K562 (cell line): ENCODE results near the gene PNPLA7. TPM values are rescaled to one million over a fixed set of nuclear protein-coding genes. Genes with fewer than 3 reads are reported as not detected.
A peak's percentile ranks its signal among the peaks of the same experiment; 100 is the strongest.
"Not testable (repeated sequence)": the region's sequence is repeated elsewhere in the genome, so short reads cannot be mapped to it uniquely, and the experiment has no call there.

Experiments used
- ATAC-seq: fragments of 200-7000 bp; cut with Tn5 transposase; 3 replicates; pipeline ENCODE4 v1.9.1; 2020; ENCODE audit warnings: moderate library complexity
- BruUV-seq: library from RNA; stranded (reverse); fragments of 400-500 nt; replicated peaks from 2 replicates; lab custom pipeline; 2021; lab: Mats Ljungman, UMichigan
- CTCF ChIA-PET: fragments of 300-600 bp; formaldehyde crosslinking; extraction: SDS; loops from one replicate; lab custom pipeline; 2021; ENCODE audit warnings: low intra/inter-chr PET ratio; lab: Yijun Ruan, JAX
- POLR2A ChIA-PET: fragments of 300-600, 350-650 bp; sonication (Branson Sonifier 250); formaldehyde crosslinking; extraction: SDS; loops from one replicate; lab custom pipeline; 2021; ENCODE audit warnings: antibody characterized with exemption, inconsistent platforms; lab: Yijun Ruan, JAX
- DNase-seq, 4 experiments: peaks; one replicate each; pipeline versions ENCODE4 v3.0.0 to v3.0.0-alpha.2; 2011 to 2018; ENCODE audit warnings: low spot score in 3 of 4, mixed read lengths in 3 of 4; ENCODE audit errors: extremely low read depth in 1 of 4
- FAIRE-seq: peaks from 2 replicates; lab custom pipeline; 2011; peaks lifted over from hg19 to GRCh38; lab: Jason Lieb, UNC
- H2AFZ ChIP-seq: 2 replicates; pipeline ENCODE4 v1.6.0; 2011; ENCODE audit warnings: low read depth, low read length, control low read depth, inconsistent platforms
- H3K27ac ChIP-seq: fragments of 200-600 bp; 3 replicates; pipeline ENCODE4 v1.8.0; 2011; ENCODE audit warnings: low read depth, mild to moderate bottlenecking, control low read depth, inconsistent platforms, low read length, moderate library complexity, mixed read lengths; ENCODE audit errors: extremely low read depth
- H3K27me3 ChIP-seq, 2 experiments: fragments of 300-600 bp in 1 of 2; 2 replicates in 1 of 2; 3 replicates in 1 of 2; pipeline versions ENCODE4 v1.6.0 to v1.8.0; 2011; ENCODE audit warnings: inconsistent platforms in 2 of 2, low read length in 2 of 2, mild to moderate bottlenecking in 1 of 2, mixed read lengths in 1 of 2, moderate library complexity in 1 of 2; ENCODE audit not compliant: control insufficient read depth in 2 of 2, insufficient read depth in 2 of 2
- H3K36me3 ChIP-seq: fragments of 300-600 bp; 3 replicates; pipeline ENCODE4 v1.8.0; 2011; ENCODE audit warnings: mild to moderate bottlenecking, low read length, inconsistent platforms; ENCODE audit not compliant: control insufficient read depth, insufficient read depth
- H3K4me1 ChIP-seq, 2 experiments: fragments of 200-600 bp in 1 of 2; replicated peaks in 1 of 2; 2 replicates in 1 of 2; 3 replicates in 1 of 2; pipeline versions ENCODE4 v1.5.1 to v1.8.0; 2011; ENCODE audit warnings: inconsistent platforms in 2 of 2, low read length in 2 of 2, mild to moderate bottlenecking in 1 of 2, mixed read lengths in 1 of 2, moderate library complexity in 1 of 2; ENCODE audit not compliant: control insufficient read depth in 2 of 2, insufficient read depth in 2 of 2
- H3K4me2 ChIP-seq: 2 replicates; pipeline ENCODE4 v1.6.1; 2011; ENCODE audit warnings: low read length, control low read depth, inconsistent platforms, mixed read lengths; ENCODE audit not compliant: insufficient read depth
- H3K4me3 ChIP-seq: fragments of 200-600 bp; sonication (generic), shearing (Covaris generic); 2 replicates; pipeline ENCODE4 v1.5.1; 2016; ENCODE audit warnings: control low read depth, inconsistent platforms
- H3K79me2 ChIP-seq: fragments of 200-600 bp; 3 replicates; pipeline ENCODE4 v1.8.0; 2011; ENCODE audit warnings: low read length, inconsistent platforms; ENCODE audit not compliant: control insufficient read depth, insufficient read depth
- H3K9ac ChIP-seq, 2 experiments: 2 replicates each; pipeline versions ENCODE4 v1.6.0 to v1.6.1; 2011; ENCODE audit warnings: low read depth in 2 of 2, low read length in 2 of 2, control low read depth in 1 of 2, inconsistent platforms in 1 of 2, mild to moderate bottlenecking in 1 of 2, mixed read lengths in 1 of 2; ENCODE audit not compliant: insufficient read depth in 1 of 2
- H3K9me1 ChIP-seq: one replicate; pipeline ENCODE4 v1.6.0; 2011; ENCODE audit warnings: inconsistent platforms, mild to moderate bottlenecking, low read length, moderate library complexity; ENCODE audit not compliant: control insufficient read depth, insufficient read depth
- H3K9me3 ChIP-seq: replicated peaks from 2 replicates; pipeline ENCODE4 v1.5.1; 2011; ENCODE audit warnings: low read depth, low read length, inconsistent platforms; ENCODE audit not compliant: control insufficient read depth, insufficient read depth
- H4K20me1 ChIP-seq: replicated peaks from 2 replicates; pipeline ENCODE4 v1.6.1; 2011; ENCODE audit warnings: low read length, inconsistent platforms, mixed read lengths; ENCODE audit not compliant: control insufficient read depth, insufficient read depth
- HNRNPL ChIP-seq: fragments of 200-400 bp; formaldehyde crosslinking; IDR thresholded peaks from 2 replicates; pipeline ENCODE4 v1.6.1; 2017; ENCODE audit warnings: low read depth, mild to moderate bottlenecking, low read length
- WGBS: fragments of 100-300 bp; shearing (Covaris generic); methylation state at CpG from one replicate; pipeline ENCODE4 v1.1.6; 2016; ENCODE audit warnings: low coverage, mixed read lengths; ENCODE audit not compliant: insufficient coverage; ENCODE audit errors: missing lambda C conversion rate; 5-methylcytosine and 5-hydroxymethylcytosine counted together
- in situ Hi-C: fragments of 300-500 bp; cut with MboI; formaldehyde crosslinking; loops from 4 replicates; pipeline ENCODE4 v1.15.0; 2018; ENCODE audit warnings: inconsistent platforms, mixed read lengths
- intact Hi-C: fragments of 100-400 bp; cut with micrococcal nuclease; formaldehyde crosslinking; loops from 2 replicates; pipeline ENCODE4 v1.14.2; 2022
- polyA plus RNA-seq, 8 experiments: library from polyadenylated mRNA; depleted of rRNA in 4 of 8; stranded (reverse) in 5 of 8; unstranded in 3 of 8; fragments of >200 nt; fragmentation: Nextera tagmentation in 2 of 8; fragmentation: Illumina TruSeq in 1 of 8; extraction: Ambion mirVana in 2 of 8; extraction: Trizol in 1 of 8; gene quantifications; 2 replicates each; pipeline versions ENCODE4 v1.2.1 to v1.2.3, GENCODE V29; 2011 to 2014; ENCODE audit warnings: inconsistent platforms in 1 of 8, missing spikeins in 1 of 8
- total RNA-seq, 7 experiments: library from RNA; depleted of rRNA in 6 of 7; stranded (reverse); fragments of >200 nt in 6 of 7; fragmentation: Illumina TruSeq in 2 of 7; extraction: Trizol in 2 of 7; gene quantifications; 2 replicates each; pipeline versions ENCODE4 v1.2.1 to v1.2.3, GENCODE V29; 2011 to 2021; ENCODE audit warnings: low replicate concordance in 1 of 7

The PNPLA7 gene
- total and polyA plus RNA-seq, 9 of the 15 experiments (the other 6 are each of a cell fraction or from before 2014, with no cell fraction given) = 0.01 to 0.85 (median 0.19) TPM; not detected in 1

DNA sequence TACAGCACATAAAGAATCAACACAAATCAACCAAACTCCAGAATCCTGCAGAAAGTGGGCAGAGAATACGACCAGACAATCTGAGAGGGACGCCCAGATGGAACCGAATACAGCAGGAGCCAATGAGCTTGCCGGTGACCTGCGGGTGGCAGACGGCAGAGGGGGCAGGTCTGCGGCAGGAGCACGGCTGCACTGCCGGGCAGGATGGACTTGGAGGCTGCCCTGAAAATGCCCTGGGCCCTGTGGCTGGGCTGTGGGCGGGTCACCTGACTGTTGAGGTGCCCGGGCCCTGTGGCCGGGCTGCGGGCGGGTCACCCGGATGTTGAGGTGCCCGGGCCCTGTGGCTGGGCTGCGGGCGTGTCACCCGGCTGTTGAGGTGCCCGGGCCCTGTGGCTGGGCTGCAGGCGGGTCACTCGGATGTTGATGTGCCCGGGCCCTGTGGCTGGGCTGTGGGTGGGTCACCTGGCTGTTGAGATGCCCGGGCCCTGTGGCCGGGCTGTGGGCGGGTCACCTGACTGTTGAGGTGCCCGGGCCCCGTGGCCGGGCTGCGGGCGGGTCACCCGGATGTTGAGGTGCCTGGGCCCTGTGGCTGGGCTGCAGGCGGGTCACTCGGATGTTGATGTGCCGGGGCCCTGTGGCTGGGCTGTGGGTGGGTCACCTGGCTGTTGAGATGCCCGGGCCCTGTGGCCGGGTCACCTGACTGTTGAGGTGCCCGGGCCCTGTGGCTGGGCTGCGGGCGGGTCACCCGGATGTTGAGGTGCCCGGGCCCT is 36.2 kb downstream of the PNPLA7 start:
- H2AFZ ChIP-seq, H3K9me1 ChIP-seq, POLR2A ChIA-PET, H3K4me2 ChIP-seq, ATAC-seq, H3K9me3 ChIP-seq, FAIRE-seq, intact Hi-C loops, CTCF ChIA-PET, H3K36me3 ChIP-seq, H3K27me3 ChIP-seq, in situ Hi-C loops, H3K27ac ChIP-seq, DNase-seq, H3K9ac ChIP-seq, H3K4me3 ChIP-seq, H4K20me1 ChIP-seq, H3K79me2 ChIP-seq, BruUV-seq: not testable (repeated sequence)
- WGBS = 77% methylated on average over 21 of the region's 42 CpGs
- peaks cover 13 to 36% of the 10 kb centered on the region in 2 experiments; a peak in 4 of 5 replicates for H3K4me1 ChIP-seq
- 0 out of 2 replicates have a peak, but pooled peaks have one; percentile 32 for TF ChIP-seq HNRNPL

DNA sequence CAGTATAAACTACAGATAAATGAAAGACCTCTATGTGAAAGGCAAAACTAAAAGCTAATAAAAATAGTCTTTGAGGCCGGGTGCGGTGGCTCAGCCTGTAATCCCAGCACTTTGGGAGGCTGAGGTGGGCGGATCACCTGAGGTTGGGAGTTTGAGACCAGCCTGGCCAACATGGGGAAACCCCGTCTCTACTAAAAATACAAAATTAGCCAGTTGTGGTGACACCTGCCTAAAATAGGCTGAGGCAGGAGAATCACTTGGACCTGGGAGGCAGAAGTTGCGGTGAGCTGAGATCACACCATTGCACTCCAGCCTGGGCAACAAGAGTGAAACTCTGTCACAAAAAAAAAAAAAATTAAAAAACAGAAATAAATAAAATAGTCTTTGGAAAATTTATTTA is 37.1 kb downstream of the PNPLA7 start:
- H3K4me2 ChIP-seq, H3K27me3 ChIP-seq, BruUV-seq, H3K9ac ChIP-seq, H3K4me3 ChIP-seq, H3K9me1 ChIP-seq, FAIRE-seq, CTCF ChIA-PET, ATAC-seq, DNase-seq, intact Hi-C loops, H3K36me3 ChIP-seq, in situ Hi-C loops, H4K20me1 ChIP-seq, H3K79me2 ChIP-seq, H2AFZ ChIP-seq, H3K27ac ChIP-seq, H3K9me3 ChIP-seq: not testable (repeated sequence)
- POLR2A ChIA-PET = interaction anchor here (0.6 kb wide), 2 partner anchors 91 to 96 kb away, joined by 3 read pairs; no protein-coding TSS in a partner anchor
- 87% methylated on average over 5 of the region's 5 CpGs for WGBS
- peaks cover 13 to 35% of the 10 kb centered on the region in 2 experiments; a peak in 4 of 5 replicates for H3K4me1 ChIP-seq
